Activated CD4-positive, CD25-positive, alpha-beta regulatory T cell treated with anti-CD3 and anti-CD28 coated beads, Interleukin-2, amount 50 U/mL, for 16 hours (primary cell): ENCODE data around the gene ACBD5.
"Not testable (repeated sequence)": the region's sequence is repeated elsewhere in the genome, so short reads cannot be mapped to it uniquely, and the experiment has no call there.

Experiments used
- DNase-seq: peaks from one replicate; pipeline ENCODE4 v3.0.0-alpha.2; 2020; ENCODE audit warnings: low read depth, low spot score

The ACBD5 gene

GRCh38 chr10:27241652-27242472 is 1.3 kb upstream of the ACBD5 start:
- peak; percentile 72 for DNase-seq

- no peak for DNase-seq
Observed at GRCh38 chr10:27241010-27241651, 534 bp upstream of the ACBD5 start.

- not testable (repeated sequence) for DNase-seq
Observed at GRCh38 chr10:27237531-27237930, 3.1 kb downstream of the ACBD5 start.

GRCh38 chr10:27236589-27237128 is 3.9 kb downstream of the ACBD5 start:
- DNase-seq = not testable (repeated sequence)

- no peak for DNase-seq
Observed at GRCh38 chr10:27235706-27236105, 4.9 kb downstream of the ACBD5 start.

- no peak for DNase-seq
Observed at GRCh38 chr10:27230022-27230421, 10.6 kb downstream of the ACBD5 start.

GRCh38 chr10:27225642-27226257 is 14.8 kb downstream of the ACBD5 start:
- no peak for DNase-seq

GRCh38 chr10:27225011-27225590 is 15.5 kb downstream of the ACBD5 start:
- no peak for DNase-seq

GRCh38 chr10:27223964-27224363 is 16.6 kb downstream of the ACBD5 start:
- DNase-seq = peak; percentile 21

GRCh38 chr10:27207350-27207749 is 33.2 kb downstream of the ACBD5 start:
- DNase-seq = no peak

- no peak for DNase-seq
Observed at GRCh38 chr10:27203806-27204205, 36.8 kb downstream of the ACBD5 start.

GRCh38 chr10:27197980-27198620 is 42.5 kb downstream of the ACBD5 start:
- no peak for DNase-seq

GRCh38 chr10:27192284-27192683 is 48.3 kb downstream of the ACBD5 start:
- DNase-seq = no peak

GRCh38 chr10:27190508-27190907 is 50.1 kb downstream of the ACBD5 start:
- DNase-seq = no peak

GRCh38 chr10:27188897-27189296 is 51.7 kb downstream of the ACBD5 start:
- no peak for DNase-seq

GRCh38 chr10:27188259-27188658 is 52.3 kb downstream of the ACBD5 start:
- DNase-seq = no peak

- DNase-seq = no peak
Observed at GRCh38 chr10:27169849-27170248, 70.7 kb downstream of the ACBD5 start.

- no peak for DNase-seq
Observed at GRCh38 chr10:27158421-27158820, 82.2 kb downstream of the ACBD5 start.

GRCh38 chr10:27157150-27157549 is 83.4 kb downstream of the ACBD5 start:
- no peak for DNase-seq

- DNase-seq = not testable (repeated sequence)
Observed at GRCh38 chr10:27156566-27156965, 84.0 kb downstream of the ACBD5 start.

- peak; percentile 93 for DNase-seq
Observed at GRCh38 chr10:27155066-27155754, 85.4 kb downstream of the ACBD5 start, which contains the start of gene MASTL. Gene MASTL (plus strand): TSS chr10:27155352. CDS start chr10:27155427, 75 bp downstream.
